Thyroid gland (tissue), 4 donors: ENCODE measurements around the gene LDLRAD3. TPM values are rescaled to one million over a fixed set of nuclear protein-coding genes. Genes with fewer than 3 reads are reported as not detected.

Experiments
- DNase-seq, 2 donors: peaks; one replicate each; pipeline ENCODE4 v3.0.0-alpha.2; 2019
- H3K27ac ChIP-seq, 3 donors: fragments of 200-600 bp; sonication (generic); 1 replicate in 2 of 3; 2 replicates in 1 of 3; pipeline ENCODE4 v1.5.1; 2016 to 2019; ENCODE audit warnings: mild to moderate bottlenecking in 1 of 3, moderate library complexity in 1 of 3
- H3K27me3 ChIP-seq: fragments of 200-600 bp; sonication (generic); one replicate; pipeline ENCODE4 v1.5.1; 2019
- H3K36me3 ChIP-seq, 2 donors: fragments of 200-600 bp; sonication (generic); one replicate each; pipeline ENCODE4 v1.5.1; 2016 to 2019
- H3K4me1 ChIP-seq, 2 donors: fragments of 200-600 bp; sonication (generic); one replicate each; pipeline ENCODE4 v1.5.1; 2017 to 2019
- H3K4me3 ChIP-seq, 3 donors: fragments of 200-600 bp; sonication (generic); replicated peaks in 1 of 3; 1 replicate in 2 of 3; 2 replicates in 1 of 3; pipeline ENCODE4 v1.5.1; 2016; ENCODE audit warnings: mild to moderate bottlenecking in 1 of 3
- H3K9me3 ChIP-seq: fragments of 200-600 bp; sonication (generic); one replicate; pipeline ENCODE4 v1.5.1; 2017
- POLR2A ChIP-seq, 2 donors: fragments of 450-650 bp; IDR thresholded peaks; one replicate each; pipeline ENCODE4 v1.6.1; 2017; ENCODE audit warnings: antibody characterized with exemption in 2 of 2, mild to moderate bottlenecking in 2 of 2, moderate library complexity in 1 of 2
- WGBS, 2 donors: methylation state at CpG; one replicate each; pipeline ENCODE4 v1.1.5; 2017; 5-methylcytosine and 5-hydroxymethylcytosine counted together
- intact Hi-C: fragments of 100-400 bp; cut with DNase I; formaldehyde crosslinking; loops from one replicate; pipeline ENCODE4 v1.15.1; 2023
- total RNA-seq, 4 donors: library from RNA; depleted of rRNA; stranded (reverse); fragments of >200 nt; gene quantifications; one replicate each; pipeline ENCODE4 v1.2.3, GENCODE V29; 2016
- TF ChIP-seq, protein P1 (sequence below), 6 experiments: fragments of 200-600 bp in 3 of 6; fragments of 450-650 bp in 3 of 6; sonication (generic) in 3 of 6; IDR thresholded peaks; one replicate each; pipeline ENCODE4 v1.5.1; 2016 to 2019; ENCODE audit warnings: antibody characterized with exemption in 6 of 6, mild to moderate bottlenecking in 2 of 6, inconsistent platforms in 1 of 6, moderate library complexity in 1 of 6

The LDLRAD3 gene
- total RNA-seq, 4 donors from 2014 or later = 3.6 to 9.3 (median 6.2) TPM

DNA sequence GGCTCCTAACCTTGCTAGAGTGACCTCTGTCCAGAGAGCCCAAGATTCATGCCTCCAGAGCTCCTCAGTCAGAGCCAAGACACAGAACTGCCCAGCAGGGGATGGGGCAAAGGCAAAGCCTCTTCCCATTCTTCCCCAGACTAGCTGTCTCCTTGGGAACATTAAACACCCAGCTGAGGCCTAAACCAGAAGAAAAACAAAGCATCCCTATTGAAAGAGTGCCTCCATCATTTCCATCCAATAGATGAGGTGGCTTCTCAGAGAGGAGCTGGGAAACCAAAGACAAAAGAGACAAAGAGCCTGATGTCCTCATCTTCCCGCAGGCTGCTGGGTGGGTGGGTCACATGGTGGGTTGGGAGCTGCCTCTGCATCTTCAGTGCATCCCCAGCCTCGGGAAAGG, 308.0 kb downstream of the LDLRAD3 start:
- Histone ChIP-seq H3K27me3 (no peaks in the 10 kb centered on the region), H3K4me1 (no peaks in the 10 kb centered on the region), H3K9me3 (no peaks in the 10 kb centered on the region), H3K4me3 (no peak overlapping the region), H3K36me3 (no peaks in the 10 kb centered on the region), H3K27ac (no peak overlapping the region)
- intact Hi-C loops = no loop called here
- TF ChIP-seq POLR2A (IDR thresholded peaks at IDR 0.05) = no peak
- TF ChIP-seq, protein P1, sequence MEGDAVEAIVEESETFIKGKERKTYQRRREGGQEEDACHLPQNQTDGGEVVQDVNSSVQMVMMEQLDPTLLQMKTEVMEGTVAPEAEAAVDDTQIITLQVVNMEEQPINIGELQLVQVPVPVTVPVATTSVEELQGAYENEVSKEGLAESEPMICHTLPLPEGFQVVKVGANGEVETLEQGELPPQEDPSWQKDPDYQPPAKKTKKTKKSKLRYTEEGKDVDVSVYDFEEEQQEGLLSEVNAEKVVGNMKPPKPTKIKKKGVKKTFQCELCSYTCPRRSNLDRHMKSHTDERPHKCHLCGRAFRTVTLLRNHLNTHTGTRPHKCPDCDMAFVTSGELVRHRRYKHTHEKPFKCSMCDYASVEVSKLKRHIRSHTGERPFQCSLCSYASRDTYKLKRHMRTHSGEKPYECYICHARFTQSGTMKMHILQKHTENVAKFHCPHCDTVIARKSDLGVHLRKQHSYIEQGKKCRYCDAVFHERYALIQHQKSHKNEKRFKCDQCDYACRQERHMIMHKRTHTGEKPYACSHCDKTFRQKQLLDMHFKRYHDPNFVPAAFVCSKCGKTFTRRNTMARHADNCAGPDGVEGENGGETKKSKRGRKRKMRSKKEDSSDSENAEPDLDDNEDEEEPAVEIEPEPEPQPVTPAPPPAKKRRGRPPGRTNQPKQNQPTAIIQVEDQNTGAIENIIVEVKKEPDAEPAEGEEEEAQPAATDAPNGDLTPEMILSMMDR (IDR thresholded peaks at IDR 0.05) = no peak
- no peak for DNase-seq
- WGBS, 2 donors = 44 to 68% methylated on average over 2 of the region's 2 CpGs

DNA sequence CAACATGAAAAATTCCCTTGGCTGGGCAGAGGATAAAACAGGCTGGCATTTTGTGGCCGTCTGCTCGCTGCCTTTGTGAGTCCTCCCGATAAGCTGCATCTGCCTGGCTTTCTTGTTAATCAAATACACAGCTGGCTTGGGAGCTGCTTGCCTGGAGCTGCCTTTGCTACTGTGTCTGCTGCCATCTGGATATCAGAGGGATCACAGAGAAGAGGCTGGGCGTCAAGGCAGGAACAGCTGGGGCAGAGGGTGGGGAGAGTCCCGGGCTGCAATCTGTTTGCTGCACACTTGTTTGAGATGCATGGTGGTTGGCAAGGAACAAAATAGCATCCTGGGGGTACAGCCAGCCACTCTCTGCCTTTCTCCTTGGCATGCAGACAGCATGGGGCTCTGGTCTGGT, 309.4 kb downstream of the LDLRAD3 start:
- H3K27me3 ChIP-seq = no peaks in the 10 kb centered on the region
- no peak overlapping the region for H3K4me3 ChIP-seq
- intact Hi-C loops = no loop called here
- no peaks in the 10 kb centered on the region for H3K36me3 ChIP-seq
- H3K4me1 ChIP-seq = no peaks in the 10 kb centered on the region
- no peak for DNase-seq
- no peak overlapping the region for H3K27ac ChIP-seq
- H3K9me3 ChIP-seq = no peaks in the 10 kb centered on the region
- 61 to 62% methylated on average over 4 to 5 of the region's 5 CpGs for WGBS, 2 donors
- TF ChIP-seq POLR2A (IDR thresholded peaks at IDR 0.05) = no peak
- TF ChIP-seq, protein P1 (IDR thresholded peaks at IDR 0.05) = no peak

DNA sequence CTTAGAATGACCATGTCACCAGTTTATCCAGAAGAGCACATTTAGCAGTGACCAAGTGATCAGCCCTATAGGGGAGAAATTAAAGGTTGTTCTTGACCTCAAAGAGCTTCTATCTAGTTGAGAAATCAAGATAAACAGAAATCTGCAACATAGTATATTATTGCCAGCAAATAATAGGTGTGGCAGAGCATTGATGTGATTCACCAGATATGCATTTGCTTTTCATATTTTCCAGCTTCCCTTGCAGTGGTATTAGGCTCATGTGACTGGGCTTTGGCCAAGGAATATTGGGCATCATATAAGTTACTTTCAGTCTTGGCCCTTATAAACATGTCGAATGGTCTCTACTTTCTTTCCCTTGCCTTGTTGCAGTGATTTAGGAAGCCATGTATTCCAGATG, 310.9 kb downstream of the LDLRAD3 start:
- Histone ChIP-seq H3K9me3 (no peaks in the 10 kb centered on the region), H3K36me3 (no peaks in the 10 kb centered on the region), H3K27ac (no peak overlapping the region), H3K4me3 (no peak overlapping the region), H3K4me1 (no peaks in the 10 kb centered on the region), H3K27me3 (no peaks in the 10 kb centered on the region)
- TF ChIP-seq POLR2A (IDR thresholded peaks at IDR 0.05) = no peak
- TF ChIP-seq, protein P1 (IDR thresholded peaks at IDR 0.05) = no peak
- intact Hi-C loops = no loop called here
- 78 to 95% methylated on average over 1 of the region's 1 CpG for WGBS, 2 donors
- DNase-seq = no peak

DNA sequence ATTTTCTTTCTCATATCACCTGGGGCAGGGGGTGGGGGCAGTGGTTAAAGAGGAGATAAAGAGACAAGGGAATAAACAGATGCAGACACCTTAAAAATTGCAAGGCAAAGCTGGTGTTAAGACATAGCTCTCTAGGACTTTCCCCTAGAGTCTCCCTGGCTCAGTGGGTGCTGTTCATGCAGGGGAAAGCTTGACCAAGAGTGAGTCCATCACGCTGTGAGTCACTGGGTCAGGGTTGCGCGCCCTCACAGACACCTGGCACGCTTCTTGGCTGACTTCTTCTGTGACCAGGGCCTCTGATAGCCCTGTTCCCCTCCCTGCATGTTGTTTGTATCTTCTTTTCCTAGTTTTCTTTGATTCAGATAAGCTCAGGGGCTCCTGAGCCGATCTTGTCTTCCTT, 313.5 kb downstream of the LDLRAD3 start:
- no peaks in the 10 kb centered on the region for H3K4me1 ChIP-seq

DNA sequence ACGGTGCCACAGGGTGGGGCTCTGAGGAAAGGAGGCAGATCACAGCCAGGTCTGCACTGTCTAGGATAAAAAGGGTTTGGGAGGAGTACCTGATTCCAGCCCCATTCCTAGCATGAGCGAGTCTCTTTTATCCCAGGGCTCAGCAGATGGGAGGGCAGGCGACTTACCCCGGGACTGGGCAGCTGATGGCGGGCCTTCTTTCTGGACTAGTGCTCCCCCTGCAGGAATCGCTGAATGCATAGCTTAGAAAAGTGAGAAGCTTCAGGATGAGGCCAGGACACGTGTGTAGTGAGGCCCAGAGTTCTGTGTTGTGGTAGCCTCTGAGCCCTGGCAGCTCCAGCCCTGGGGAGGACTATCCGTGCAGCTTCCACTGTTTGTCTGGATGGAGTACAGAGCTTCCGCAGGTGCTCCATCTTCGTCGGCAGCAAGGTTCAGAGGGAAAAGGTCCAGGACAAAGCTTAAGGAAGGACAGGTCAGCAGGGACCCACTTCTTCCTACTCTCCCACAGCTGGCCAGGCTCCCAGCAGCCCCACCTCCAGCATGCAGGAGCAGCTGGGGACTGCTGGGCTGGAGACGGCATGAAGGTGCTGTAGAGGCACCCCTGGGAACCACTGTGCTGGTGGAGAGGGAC, 315.0 kb downstream of the LDLRAD3 start:
- Histone ChIP-seq H3K4me1 (no peaks in the 10 kb centered on the region), H3K27me3 (no peaks in the 10 kb centered on the region), H3K36me3 (no peaks in the 10 kb centered on the region), H3K27ac (no peak overlapping the region), H3K9me3 (no peaks in the 10 kb centered on the region), H3K4me3 (no peak overlapping the region)
- 35% methylated on average over 12 of the region's 12 CpGs for WGBS, 2 donors
- intact Hi-C loops = no loop called here
- TF ChIP-seq POLR2A (IDR thresholded peaks at IDR 0.05) = no peak
- TF ChIP-seq, protein P1 (IDR thresholded peaks at IDR 0.05) = peak in 2 of 6 experiments; percentile 17 to 38
- peak in 1 of 2 donors; percentile 9 for DNase-seq

More for the DNA sequence above, 313.5 kb downstream of the LDLRAD3 start:
- TF ChIP-seq POLR2A (IDR thresholded peaks at IDR 0.05) = no peak
- DNase-seq = no peak
- 59 to 79% methylated on average over 5 of the region's 5 CpGs for WGBS, 2 donors
- Histone ChIP-seq H3K9me3 (no peaks in the 10 kb centered on the region), H3K4me3 (no peak overlapping the region), H3K27ac (no peak overlapping the region), H3K27me3 (no peaks in the 10 kb centered on the region), H3K36me3 (no peaks in the 10 kb centered on the region)
- intact Hi-C loops = no loop called here
